ENCODE measurements around the gene NTSR1.

Gene NTSR1

DNA sequence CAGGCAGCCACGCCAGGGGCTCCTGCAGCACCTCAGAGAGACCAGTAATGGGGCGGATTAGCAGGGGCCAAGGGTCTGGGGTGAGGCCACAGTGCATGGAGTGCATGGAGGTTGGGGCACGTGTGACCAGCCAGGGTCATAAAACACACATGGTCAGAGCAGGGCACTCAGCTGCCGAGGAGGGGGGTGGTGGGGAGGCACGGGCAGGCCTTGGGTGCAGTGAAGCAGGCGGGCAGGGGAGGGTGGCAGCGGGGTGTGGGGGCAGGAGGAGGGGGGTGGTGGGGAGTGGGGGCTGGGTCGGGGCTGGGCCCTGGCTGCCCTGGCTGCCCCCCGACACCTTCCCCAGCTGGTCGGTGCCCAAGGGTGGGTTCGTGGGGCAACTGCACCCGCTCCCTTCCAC, 23.7 kb upstream of the NTSR1 start:
- FAIRE-seq = no peak
- TF ChIP-seq, protein P1, sequence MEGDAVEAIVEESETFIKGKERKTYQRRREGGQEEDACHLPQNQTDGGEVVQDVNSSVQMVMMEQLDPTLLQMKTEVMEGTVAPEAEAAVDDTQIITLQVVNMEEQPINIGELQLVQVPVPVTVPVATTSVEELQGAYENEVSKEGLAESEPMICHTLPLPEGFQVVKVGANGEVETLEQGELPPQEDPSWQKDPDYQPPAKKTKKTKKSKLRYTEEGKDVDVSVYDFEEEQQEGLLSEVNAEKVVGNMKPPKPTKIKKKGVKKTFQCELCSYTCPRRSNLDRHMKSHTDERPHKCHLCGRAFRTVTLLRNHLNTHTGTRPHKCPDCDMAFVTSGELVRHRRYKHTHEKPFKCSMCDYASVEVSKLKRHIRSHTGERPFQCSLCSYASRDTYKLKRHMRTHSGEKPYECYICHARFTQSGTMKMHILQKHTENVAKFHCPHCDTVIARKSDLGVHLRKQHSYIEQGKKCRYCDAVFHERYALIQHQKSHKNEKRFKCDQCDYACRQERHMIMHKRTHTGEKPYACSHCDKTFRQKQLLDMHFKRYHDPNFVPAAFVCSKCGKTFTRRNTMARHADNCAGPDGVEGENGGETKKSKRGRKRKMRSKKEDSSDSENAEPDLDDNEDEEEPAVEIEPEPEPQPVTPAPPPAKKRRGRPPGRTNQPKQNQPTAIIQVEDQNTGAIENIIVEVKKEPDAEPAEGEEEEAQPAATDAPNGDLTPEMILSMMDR (IDR thresholded peaks at IDR 0.05; ENCODE audit: insufficient read depth, missing control alignments) = no peak
- no peak for DNase-seq (ENCODE audit: insufficient read length, low spot score)

DNA sequence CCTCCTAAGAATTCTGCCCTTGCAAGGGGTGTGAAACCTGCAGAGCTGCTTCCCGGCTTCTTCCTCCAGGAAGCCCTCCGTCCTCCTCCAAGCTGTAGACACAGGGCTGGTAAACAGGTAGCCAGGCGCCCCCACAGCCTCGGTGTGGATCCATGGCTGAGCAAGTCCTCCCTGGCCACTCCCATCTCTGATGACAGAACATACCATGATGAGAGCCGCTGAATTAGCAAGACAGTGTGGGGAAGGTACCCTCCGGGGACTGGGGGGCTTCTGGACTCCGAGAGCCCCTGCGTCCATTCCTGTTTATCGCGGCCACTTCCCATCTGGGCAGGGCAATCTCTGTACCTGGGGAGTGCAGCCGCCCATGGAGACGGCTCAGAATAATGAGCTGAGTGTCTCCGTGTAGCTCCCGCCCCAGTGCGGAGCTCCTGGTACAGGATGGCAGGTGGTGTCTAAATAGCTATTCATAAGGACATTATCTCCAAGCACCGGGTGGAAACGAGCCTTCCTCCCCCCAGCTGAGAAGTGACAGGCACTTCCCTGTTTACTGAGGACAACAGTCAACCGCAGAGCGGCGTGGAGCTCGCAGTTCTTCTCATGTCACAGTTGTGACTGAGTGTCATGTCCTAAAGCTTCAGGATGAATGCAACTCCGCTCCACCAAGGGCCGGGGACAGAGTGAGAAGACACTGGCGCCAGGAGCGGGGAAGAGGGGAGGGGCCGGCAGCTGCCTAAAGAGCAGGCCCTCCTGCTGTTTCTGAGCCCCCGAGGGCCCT, 22.7 kb upstream of the NTSR1 start:
- TF ChIP-seq, protein P1 (IDR thresholded peaks at IDR 0.05; ENCODE audit: insufficient read depth, missing control alignments) = no peak
- no peak for DNase-seq (ENCODE audit: insufficient read length, low spot score)
- FAIRE-seq = no peak

DNA sequence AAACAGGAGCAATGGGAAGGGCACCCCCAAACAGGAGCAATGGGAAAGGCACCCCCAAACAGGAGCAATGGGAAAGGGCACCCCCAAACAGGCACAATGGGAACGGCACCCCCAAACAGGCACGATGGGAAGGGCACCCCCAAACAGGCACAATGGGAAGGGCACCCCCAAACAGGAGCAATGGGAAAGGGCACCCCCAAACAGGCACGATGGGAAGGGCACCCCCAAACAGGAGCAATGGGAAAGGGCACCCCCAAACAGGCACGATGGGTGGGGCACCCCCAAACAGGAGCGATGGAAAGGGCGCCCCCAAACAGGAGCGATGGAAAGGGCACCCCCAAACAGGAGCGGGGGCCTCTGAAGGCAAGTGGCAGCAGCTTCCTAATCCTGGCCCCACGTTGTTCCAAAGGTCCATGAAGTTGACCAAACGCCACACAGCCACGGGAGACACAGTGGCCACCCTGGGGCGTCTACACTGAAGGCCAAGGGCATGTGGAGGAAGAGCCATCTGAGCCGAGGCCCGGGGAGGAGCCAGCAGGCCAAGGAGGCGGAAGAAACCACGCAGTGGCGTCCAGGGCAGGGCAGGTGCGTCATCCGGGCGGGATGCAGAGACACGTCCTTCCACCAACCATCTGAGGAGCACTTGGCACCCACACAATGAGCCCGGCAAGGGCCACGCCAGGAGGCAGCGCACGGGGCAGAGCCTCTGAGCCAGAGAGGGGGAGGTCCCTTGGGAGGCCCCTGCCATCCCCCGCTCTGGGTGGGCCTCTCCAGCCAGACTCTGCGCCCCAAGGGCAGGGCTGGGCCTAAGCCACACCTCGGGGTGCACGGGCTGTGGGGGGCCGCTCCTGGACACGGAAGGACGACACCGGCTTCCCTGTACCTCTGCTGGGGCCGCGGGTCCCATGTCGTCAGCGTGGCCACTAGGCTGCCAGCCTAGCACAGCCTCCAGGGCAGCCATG, 21.5 kb upstream of the NTSR1 start:
- no peak for FAIRE-seq
- TF ChIP-seq, protein P1 (IDR thresholded peaks at IDR 0.05; ENCODE audit: insufficient read depth, missing control alignments) = no peak

DNA sequence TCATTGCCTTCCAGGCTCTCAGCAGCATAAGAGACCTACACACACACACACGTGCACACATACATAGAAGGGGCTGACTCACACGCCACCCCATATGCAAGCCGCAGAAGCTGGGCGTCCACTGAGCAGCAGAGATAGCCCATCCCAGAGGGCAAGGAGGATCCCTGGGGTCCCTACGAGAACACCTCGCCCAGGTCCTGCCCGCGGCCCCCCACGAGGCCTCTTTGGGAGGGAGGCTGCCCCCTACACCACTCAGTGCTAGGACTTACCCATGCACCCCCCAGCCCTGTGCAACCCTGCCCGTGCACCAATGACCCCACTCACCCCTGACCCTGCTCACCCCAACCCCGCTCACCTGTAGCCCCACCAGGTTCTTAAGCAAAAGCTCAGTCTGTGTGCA, 20.6 kb upstream of the NTSR1 start:
- DNase-seq (ENCODE audit: insufficient read length, low spot score) (no peak), FAIRE-seq (no peak)
- TF ChIP-seq, protein P1 (IDR thresholded peaks at IDR 0.05; ENCODE audit: insufficient read depth, missing control alignments) = no peak

More for the DNA sequence above, 21.5 kb upstream of the NTSR1 start:
- DNase-seq (ENCODE audit: insufficient read length, low spot score) = no peak

DNA sequence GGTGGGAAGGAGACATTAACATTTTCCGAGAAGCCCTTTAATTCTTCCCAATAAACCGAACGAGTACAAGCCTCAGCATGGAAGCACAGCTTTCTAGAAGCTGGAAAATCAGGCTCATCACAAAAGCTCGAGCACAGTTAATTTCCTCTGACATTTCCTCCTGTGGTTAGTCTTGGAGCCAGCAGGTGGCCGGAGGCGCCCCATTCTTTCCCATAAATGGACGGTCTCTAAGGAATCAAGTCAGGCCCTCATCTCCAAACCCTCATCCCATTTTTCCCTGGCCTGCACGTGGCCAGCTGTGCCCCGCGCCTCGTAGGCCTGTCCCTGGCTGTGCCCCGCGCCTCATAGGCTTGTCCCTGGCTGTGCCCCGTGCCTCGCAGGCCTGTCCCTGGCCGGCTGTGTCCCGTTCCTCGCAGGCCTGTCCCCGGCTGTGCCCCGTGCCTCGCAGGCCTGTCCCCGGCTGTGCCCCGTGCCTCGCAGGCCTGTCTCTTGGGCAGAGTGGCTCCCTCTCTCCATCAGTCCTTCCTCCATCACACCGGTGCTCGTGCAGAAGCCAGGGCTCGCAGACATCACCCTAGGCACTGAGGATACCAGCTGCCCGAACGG, 19.7 kb upstream of the NTSR1 start:
- TF ChIP-seq, protein P1 (IDR thresholded peaks at IDR 0.05; ENCODE audit: insufficient read depth, missing control alignments) = no peak
- DNase-seq (ENCODE audit: insufficient read length, low spot score) (no peak), FAIRE-seq (no peak)

DNA sequence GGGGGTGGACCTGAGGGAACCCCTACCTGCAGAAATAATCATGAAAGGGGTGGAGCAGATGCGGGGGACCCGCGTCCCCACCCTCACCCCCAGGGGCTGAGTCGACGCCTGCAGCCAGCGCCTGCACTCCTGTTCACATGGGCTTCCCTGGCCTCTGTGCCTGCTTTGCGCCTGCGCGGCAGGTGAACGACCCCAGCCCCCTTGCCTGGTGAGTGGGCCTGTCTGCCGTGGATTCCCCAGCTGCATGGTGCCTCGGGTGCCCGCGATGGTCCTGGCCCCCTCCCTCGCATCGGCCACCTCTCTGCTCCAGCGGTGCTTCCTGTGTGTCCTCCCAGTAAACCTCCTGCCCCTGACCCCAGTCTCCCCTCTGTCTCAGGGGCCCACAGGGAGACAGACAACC, 18.8 kb upstream of the NTSR1 start:
- FAIRE-seq (no peak), DNase-seq (ENCODE audit: insufficient read length, low spot score) (no peak)
- TF ChIP-seq, protein P1 (IDR thresholded peaks at IDR 0.05; ENCODE audit: insufficient read depth, missing control alignments) = no peak

Data from D721Med (cell line).